HG02884 (cell line): Measurements from ENCODE around the gene MAPK14.
"Not testable (repeated sequence)": the region's sequence is repeated elsewhere in the genome, so short reads cannot be mapped to it uniquely, and the experiment has no call there.

Source experiments
- ATAC-seq: cut with Tn5 transposase; IDR thresholded peaks from one replicate; pipeline ENCODE4 v1.9.1; 2021; ENCODE audit warnings: mild to moderate bottlenecking, moderate library complexity; ENCODE audit not compliant: unreplicated experiment

The MAPK14 gene

GRCh38 chr6:36068012-36068392 is 40.4 kb downstream of the MAPK14 start:
- ATAC-seq: no peak

- ATAC-seq: no peak
Measured at GRCh38 chr6:36068586-36068985, 41.0 kb downstream of the MAPK14 start.

GRCh38 chr6:36069573-36069972 is 42.0 kb downstream of the MAPK14 start:
- ATAC-seq: no peak

DNA sequence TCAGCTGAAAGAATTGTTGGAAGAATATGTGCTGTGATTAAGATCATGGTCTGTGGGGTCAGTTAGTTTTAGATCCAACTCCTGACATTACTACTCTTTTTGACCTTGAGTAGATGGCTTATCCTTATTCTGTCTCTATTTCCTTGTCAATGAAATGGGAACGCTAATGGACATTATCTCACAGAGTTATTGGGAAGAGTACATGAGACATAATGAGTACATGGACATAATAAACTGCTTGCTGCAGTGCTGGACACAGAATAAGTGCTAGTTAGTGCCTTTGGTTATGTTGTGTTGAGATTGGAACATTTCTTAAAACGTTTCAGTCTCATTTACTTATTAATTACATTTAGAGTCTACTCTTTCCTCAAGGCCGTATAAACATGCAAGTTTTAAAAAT is 42.6 kb downstream of the MAPK14 start:
- ATAC-seq: no peak

- ATAC-seq: no peak
Measured at GRCh38 chr6:36071281-36071680, 43.7 kb downstream of the MAPK14 start.

DNA sequence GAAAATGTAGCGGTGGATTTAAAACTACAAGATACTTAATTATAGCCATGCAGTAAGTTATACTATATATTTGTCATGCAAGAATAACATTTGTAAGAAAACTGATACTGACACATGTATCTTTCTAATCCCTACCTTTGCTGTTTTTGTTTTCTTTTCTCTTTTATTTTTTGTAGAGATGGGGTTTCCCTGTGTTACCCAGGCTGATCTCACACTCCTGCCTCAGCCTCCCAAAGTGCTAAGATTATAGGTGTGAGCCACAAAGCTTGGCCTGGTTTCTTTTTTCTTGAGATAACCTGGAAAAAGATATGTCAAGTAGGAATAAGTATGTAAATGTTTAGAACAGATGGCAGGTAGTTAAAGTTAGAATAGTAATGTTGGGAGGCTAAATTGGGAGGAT is 44.1 kb downstream of the MAPK14 start:
- ATAC-seq: no peak

DNA sequence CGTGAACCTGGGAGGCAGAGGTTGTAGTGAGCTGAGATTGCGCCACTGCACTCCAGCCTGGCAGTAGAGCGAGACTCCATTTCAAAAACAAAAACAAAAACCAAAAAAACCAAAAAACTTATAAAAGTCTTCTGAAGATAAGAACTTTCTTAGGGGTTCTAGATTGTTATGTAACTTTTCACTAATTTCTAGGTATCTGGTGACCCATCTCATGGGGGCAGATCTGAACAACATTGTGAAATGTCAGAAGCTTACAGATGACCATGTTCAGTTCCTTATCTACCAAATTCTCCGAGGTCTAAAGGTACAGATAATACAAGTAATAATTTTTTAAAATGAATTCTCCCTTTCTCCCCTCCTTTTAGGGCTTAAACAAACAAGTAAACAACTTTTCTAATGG is 45.1 kb downstream of the MAPK14 start:
- ATAC-seq: no peak

DNA sequence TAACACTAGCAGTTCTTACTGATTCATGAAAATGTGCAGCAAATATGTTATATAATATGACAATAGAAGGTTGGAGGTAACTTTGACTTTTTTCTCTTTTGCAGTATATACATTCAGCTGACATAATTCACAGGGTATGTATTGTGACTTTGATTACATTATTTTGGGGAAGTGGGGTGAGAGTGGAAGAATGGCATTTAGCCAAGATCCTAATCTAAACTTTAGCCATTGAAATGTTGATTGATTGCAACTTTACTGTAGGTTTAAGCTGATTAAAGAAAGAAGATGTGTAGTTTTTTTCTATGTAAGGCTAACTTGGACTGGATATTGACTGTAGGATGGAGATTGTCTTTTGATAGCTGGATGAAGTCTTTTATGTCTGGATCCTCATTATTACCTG is 46.0 kb downstream of the MAPK14 start:
- no peak for ATAC-seq

DNA sequence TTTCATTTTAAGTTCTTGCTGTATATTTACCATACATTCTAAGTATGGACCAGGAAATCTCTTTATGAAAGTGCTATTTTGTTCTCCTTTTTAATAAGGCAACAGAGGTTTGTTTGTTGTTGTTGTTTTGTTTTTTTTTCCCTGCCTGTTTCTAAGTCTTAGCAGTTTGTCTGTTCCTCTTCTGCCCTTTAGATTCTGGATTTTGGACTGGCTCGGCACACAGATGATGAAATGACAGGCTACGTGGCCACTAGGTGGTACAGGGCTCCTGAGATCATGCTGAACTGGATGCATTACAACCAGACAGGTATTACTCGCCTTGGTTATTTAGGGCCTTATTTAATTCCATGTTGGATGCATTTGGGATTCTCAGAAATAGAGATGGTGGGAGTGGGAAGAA is 48.0 kb downstream of the MAPK14 start:
- ATAC-seq: no peak

DNA sequence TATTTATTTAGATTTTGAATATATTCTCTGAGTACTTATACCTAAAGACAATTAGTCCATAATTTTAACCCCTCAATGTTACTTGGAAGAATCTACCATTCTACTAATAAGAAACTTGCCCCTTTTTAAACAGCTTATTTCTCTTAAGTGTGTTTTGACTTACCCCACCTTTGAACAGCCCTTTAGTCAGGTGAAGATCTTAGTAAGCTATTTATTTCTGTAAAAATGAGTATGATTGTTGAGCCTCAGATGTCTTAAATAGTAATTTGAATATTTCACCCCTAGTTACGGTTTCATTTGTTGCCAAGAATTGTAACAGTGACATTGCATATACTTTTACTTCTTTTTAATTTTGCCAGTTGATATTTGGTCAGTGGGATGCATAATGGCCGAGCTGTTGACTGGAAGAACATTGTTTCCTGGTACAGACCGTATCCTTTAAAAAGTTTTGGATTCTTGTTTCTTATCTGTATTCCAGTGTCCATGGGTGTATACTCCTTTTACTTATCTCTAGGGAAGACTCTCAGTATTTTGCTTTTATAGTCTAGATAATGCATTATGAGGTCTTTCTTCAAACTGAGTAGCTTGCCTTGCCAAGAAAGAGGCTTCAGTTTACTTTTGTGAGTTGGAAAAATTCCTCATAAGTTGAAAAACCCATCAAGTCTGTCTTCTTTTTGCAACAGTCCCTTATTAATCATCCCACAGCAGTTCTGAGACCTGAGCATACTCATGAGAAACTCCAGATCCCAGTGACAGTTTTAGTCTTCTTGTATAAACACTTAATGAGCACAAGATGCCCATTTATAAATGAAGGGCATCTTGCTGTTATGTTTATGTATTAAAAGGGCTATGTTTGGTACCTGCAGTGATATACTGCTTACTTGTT is 48.8 kb downstream of the MAPK14 start:
- ATAC-seq: no peak

- no peak for ATAC-seq
Measured at GRCh38 chr6:36078159-36078558, 50.6 kb downstream of the MAPK14 start.

GRCh38 chr6:36079601-36080000 is 52.0 kb downstream of the MAPK14 start:
- no peak for ATAC-seq

DNA sequence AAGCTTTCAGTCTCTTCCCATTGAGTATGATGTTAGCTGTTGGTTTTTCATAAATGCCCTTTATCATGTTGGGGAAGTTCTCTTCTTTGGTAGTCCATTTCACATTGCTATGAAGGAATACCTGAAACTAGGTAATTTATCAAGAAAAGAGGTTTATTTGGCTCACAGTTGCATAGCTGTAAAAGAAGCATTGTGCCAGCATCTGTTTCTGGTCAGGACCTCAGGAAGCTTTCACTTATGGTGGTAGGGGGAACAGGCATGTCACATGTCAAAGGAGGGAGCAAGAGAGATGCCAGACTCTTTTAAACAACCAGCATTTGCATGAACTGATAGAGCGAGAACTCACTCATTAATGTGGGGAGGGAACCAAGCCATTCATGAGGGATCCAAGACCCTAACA is 54.7 kb downstream of the MAPK14 start:
- no peak for ATAC-seq

GRCh38 chr6:36083446-36083845 is 55.8 kb downstream of the MAPK14 start:
- ATAC-seq: no peak

DNA sequence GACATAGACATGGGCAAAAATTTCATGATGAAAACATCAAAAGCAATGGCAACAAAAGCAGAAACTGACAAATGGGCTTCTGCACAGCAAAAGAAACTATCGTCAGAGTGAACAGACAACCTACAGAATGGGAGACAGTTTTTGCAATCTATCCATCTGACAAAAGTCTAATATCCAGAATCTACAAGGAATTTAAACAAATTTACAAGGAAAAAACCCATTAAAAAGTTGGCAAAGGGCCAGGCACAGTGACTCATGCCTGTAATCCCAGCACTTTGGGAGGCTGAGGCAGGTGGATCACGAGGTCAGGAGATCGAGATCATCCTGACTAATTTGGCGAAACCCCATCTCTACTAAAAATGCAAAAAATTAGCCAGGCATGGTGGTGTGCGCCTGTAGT is 60.6 kb downstream of the MAPK14 start:
- not testable (repeated sequence) for ATAC-seq

- no peak for ATAC-seq
Measured at GRCh38 chr6:36089048-36089447, 61.4 kb downstream of the MAPK14 start.

- ATAC-seq: no peak
Measured at GRCh38 chr6:36094238-36094637, 66.6 kb downstream of the MAPK14 start.

- ATAC-seq: no peak
Measured at GRCh38 chr6:36094753-36095496, 67.3 kb downstream of the MAPK14 start.

GRCh38 chr6:36095497-36096391 is 68.1 kb downstream of the MAPK14 start:
- ATAC-seq: no peak

DNA sequence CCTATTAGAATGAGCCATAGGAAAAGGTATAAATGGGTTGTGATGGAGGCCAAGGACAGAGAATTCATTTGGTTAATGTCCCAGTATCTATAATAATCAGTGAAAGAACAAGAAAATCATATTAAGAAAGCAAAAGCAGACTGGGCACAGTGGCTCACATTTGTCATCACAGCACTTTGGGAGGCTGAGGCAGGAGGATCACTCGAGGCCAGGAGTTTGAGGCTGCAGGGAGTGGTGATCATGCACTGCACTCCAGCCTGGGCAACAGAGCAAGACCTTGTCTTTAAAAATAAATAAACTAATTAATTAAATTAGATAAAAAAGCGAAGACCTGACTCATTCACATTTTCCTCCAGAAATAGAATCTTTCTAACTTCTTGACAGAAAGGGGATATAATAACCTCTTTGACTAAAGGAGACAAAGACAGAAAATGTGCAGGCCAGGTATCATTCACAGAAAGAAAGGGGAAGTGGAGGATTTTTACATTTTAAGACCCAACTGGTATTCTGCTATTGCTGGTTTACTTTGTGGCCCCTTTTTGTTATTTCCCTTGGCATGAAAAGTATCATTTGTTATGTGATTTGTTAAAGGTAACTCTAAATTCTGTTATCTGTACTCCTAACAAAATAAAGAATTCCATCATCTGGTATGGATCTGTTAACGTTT is 70.8 kb downstream of the MAPK14 start:
- ATAC-seq: no peak
